Measurements from ENCODE around the gene FAM13B.

GRCh38 chr5:137960819-137961218 is 72.1 kb downstream of the FAM13B start:
- TF ChIP-seq POLR2AphosphoS5 (IDR thresholded peaks at IDR 0.05; ENCODE audit: low read depth, low read length) (no peak), SIN3A (IDR thresholded peaks at IDR 0.05; ENCODE audit: borderline replicate concordance, insufficient read depth, low read length) (no peak)
